ENCODE data around the gene FBXO3.

FBXO3 gene

DNA sequence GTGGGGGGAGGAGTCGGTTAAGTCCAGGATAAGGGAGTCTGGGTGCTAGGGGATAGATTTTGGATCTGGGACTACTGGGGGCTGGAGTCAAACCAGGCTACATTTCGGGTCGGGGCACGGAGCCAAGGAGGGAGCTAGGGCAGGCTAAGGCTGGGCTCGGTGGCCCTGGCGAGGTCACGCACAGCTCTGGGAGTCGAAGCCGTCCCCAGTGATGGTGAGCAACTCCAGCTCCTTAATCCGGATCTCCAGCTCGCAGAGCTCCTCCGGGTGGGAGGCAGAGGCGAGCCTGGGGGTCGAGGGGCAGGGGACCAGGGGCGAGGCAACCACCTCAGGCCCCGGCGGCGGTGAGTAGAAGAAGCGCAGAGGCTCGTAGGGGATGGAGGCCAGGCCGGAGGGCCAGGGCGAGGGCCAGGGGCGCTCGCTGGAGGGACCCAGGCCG, 74.2 kb downstream of the FBXO3 start:
- no peak for FAIRE-seq

DNA sequence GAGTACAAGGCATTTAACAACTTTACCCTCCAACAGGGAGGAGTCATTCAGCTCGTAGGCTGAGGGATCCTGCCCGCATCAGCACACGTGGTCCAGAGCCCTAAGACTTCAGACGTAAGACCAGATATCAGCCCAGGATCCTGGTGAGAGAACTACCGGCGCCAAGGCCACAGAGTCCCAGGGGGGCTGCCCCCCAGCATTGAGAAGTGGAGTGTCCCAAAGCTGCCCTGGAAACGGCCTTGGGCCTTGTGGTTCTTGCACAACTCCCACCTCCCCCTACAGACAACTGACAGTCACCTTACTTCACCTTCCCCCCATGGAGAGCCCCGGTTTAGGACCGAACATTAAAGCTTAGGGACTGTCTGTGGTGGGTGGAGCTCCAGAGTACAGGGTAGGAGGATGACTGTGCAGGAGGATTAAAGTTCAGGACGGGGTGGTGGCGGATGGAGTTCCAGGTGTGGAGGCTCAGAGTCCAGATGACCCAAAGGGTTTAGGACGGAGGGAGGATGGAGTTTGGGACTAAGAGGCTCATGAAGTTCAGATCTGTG, 74.7 kb downstream of the FBXO3 start:
- FAIRE-seq: no peak

DNA sequence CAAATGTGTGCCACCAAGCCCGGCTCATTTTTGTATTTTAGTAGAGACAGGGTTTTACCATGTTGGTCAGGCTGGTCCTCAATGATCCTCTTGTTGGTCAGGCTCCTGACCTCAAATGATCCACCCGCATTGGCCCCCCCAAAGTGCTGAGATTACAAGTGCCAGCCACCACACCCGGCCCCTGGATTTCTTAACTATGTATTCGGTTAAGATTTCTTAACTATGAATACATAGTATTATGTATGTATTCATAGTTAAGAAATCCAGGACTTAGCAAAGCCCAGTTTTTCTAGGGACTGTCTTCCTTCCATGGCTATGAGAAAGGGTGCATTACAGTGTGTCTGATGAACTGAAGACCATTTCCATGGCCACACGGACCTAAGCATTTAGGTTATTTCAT, 75.4 kb downstream of the FBXO3 start:
- FAIRE-seq: no peak

DNA sequence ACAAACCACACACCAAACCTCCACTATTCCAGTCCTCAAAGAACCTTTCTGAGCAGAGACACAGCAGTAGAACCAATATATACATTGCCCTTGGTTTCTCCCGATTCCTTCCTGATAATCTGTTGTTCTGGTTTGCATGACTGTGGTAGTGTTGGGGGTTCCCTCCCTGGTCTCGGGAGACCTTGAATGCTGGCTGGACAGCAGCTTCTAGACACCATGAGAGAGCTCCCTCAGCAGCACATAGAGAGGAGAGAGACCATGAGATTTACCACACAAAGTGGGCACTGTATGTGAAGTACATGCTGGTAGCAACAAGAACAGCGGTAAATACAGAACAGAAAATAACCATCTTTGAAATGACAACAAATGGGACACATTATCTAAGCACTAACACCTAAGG, 76.3 kb downstream of the FBXO3 start:
- FAIRE-seq: no peak

DNA sequence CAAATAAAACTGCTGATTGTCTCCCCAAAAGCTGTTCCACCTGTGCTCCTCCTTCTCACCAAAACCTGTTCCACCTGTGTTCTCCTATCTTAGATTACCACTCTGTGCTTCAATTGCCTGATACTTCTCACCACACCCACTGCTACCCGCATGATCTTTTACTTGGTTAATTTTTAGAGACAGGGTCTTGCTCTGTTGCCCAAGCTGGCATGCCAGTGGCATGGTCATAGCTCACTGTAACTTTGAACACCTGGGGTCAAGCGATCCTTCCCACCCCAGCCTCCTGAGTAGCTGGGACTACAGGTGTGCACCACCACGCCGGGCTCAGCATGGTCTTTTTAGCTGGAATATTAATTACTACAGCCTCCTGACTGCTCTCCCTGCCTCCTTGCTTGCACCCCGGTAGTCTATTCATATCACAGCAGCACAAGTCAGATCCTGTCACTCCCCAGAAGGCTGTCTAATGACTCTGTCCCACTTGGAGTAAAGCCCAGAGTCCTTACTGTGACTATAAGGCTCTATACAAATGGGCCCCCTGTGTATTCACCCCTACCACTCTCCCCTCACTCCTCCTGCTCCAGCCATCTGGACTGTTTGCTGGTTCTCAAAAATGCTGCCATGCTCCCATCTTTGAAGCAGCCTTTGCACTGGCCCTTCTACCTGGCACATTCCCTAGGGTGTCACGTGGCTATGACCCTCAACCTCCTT, 77.2 kb downstream of the FBXO3 start:
- no peak for FAIRE-seq

DNA sequence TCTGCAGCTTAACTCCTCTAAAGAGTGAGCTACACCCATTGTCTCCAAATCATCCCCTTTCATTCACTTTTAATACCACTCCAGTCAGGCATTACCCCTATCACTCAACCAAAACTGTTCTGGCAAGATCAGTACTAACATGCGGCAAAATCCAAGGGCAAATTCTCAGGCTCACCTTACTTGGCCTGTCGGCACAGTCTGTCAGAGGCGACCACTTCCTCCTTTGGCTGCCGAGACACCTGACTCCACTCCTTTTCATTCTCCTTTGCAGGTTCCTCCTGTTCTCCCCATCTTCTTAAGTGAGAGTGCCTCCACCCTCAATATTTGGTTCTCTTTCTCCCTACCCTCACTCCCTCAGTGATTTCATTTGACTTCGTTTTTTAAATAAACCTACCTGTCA, 77.9 kb downstream of the FBXO3 start:
- FAIRE-seq: no peak

DNA sequence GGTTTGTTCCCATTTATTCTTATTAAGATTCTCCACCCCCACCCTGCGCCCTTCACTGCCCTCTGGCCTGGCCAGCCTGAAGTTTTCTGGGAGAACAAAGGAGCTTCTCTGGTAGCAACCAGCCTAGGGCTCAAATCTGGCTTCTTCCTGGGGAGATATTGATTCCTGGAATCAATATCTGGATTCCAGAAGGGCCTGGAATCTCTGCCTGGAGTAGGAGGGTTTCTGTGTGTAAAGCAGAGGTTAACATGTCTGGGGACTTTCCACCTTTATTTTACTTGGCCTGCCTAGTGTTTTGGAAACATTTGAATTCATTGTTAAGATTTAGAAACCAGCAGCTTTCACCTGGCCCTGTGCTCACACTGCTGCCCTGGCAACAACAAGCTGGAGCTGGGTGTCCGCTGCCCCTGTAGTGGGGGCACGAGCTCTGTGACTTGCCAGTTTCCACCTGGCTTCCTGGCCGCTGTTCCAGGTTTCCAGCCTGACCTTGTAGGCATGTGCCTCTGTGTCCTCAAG, 79.2 kb downstream of the FBXO3 start:
- no peak for FAIRE-seq

DNA sequence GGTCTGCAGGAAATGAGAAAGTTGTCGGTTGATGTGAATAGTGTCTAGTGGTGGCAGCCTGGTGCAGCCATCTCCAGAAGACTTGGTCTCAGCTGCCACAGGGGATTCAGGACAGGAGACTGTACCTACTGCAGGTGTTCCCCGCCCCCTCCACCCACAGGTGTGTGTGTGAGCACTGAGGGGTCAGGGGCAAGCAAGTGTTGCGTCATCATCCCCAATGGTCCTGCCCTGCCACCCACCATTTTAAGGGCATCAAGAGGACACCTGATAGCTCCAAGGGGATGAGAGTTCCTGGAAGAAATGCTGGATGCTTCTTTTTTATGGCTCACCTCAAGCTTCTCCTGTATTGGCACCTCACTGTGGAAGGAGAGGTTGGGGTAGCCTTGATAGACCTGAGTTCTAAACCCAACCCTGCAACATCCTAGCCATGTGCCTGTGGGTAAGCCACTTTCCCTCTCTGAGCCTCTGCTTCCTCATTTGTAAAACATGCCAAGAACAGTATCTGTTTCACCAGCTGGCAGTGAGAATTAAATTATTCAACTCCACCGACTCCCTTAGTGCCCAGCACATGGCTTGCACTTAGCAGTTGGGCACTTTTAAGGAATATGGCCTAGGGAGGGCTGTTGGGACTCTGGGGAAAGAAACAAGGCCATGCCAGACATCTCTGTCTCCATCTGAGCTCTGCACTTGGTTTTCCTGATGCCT, 79.8 kb downstream of the FBXO3 start:
- no peak for FAIRE-seq

DNA sequence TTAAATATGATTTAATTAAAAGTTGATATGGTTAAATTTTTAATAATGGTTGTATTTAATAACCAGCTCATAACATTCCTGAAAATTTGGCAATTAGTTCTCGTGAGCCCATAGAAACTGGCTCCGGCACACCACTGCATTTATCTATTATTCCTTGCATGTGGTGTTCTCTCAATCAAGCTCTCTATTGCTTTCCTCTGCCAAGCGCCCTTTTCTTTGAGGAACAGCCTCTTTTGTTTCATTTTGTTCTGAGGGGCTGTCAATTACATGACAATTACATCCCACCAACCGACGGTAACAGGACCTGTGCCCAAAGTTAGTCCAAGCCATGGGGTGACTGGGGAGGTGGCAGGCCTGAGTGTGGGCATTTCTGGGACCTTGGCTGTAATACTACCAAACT, 81.8 kb downstream of the FBXO3 start:
- FAIRE-seq: no peak

DNA sequence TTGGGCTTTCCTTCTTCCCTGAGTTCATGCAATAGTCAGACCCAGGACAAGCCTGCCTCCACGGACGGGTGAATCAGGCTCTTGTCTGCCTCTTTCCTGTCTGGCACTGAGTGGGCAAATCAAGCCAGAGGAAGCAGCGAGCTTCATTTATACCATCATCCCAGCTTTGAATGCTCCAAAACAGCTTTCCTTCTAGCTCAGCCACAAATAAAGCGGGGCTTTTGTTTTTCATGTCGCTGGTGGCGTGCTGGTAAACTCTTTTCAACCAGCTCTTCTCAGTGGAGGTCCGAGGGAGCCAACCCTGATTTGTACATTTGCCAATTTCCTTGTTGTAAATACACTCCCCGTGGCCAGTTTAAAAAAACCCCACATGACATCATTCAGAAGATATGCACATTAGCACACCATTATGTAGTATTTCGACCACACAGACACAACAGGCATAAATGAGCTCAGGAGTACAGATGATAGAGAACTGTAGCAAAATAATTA, 82.3 kb downstream of the FBXO3 start:
- peak; percentile 90 for FAIRE-seq

DNA sequence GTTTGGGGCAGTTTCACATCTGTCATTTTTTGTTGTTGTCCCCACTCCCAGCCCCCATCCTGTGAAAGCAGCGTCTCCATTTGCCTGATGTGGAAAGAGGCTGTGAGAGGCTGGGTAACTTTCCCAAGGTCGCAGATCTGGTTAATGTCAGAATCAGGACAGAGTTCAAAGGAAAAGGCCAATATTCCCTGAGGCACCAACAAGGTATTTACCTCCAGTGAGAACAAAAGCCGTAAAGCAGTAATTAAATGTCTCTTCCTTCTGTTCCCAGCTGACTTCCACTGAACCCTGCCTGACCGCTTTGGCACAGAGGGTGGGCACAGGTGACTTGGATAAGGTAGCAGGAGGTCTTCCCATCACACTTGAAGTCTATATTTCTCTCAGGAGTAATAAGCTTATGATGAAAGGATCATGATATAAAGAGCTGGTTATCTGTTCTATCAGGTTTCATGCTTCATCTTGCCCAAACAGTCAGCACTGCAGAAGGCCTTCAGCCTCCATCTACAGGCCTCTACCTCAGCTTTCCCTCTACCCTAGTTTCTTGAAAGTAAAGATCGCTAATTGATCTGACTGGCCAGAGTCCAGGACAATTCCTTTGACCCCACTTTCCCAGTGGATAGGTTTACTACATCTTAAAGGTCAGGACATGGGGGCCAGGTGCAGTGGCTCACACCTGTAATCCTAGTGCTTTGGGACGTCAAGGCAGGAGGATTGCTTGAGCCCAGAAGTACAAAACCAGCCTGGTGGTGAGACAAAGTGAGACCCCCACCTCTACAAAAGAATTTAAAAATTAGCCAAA, 83.1 kb downstream of the FBXO3 start:
- no peak for FAIRE-seq
